ENCODE results near the gene CRYBG3.
A peak's percentile ranks its signal among the peaks of the same experiment; 100 is the strongest.
"Not testable (repeated sequence)": the region's sequence is repeated elsewhere in the genome, so short reads cannot be mapped to it uniquely, and the experiment has no call there.

Gene CRYBG3

GRCh38 chr3:97892852-97893251, 71.0 kb downstream of the CRYBG3 start:
- no peaks in the 10 kb centered on the region for H3K27me3 ChIP-seq (ENCODE audit: low read depth)
- no peak for DNase-seq (ENCODE audit: low spot score in 2 of 2)
- in situ Hi-C loops (cut with MboI; ENCODE audit: low sequenced_read_pairs): no loop called here
- H3K4me3 ChIP-seq: no peak overlapping the region
- H3K36me3 ChIP-seq (replicated peaks): peaks cover 9% of the 10 kb centered on the region
- H3K4me1 ChIP-seq: peaks cover 11% of the 10 kb centered on the region; the same call in 1 of the 2 replicates
- no peaks in the 10 kb centered on the region for H3K9me3 ChIP-seq

GRCh38 chr3:97895216-97895615, 73.4 kb downstream of the CRYBG3 start:
- in situ Hi-C loops (cut with MboI; ENCODE audit: low sequenced_read_pairs): no loop called here
- no peak overlapping the region for H3K4me3 ChIP-seq
- DNase-seq (ENCODE audit: low spot score in 2 of 2): no peak

GRCh38 chr3:97896129-97896528, 74.3 kb downstream of the CRYBG3 start:
- in situ Hi-C loops (cut with MboI; ENCODE audit: low sequenced_read_pairs): no loop called here
- Histone ChIP-seq H3K4me3 (no peak overlapping the region), H3K27me3 (ENCODE audit: low read depth) (no peaks in the 10 kb centered on the region), H3K9me3 (no peaks in the 10 kb centered on the region), H3K4me1 (peaks cover 23% of the 10 kb centered on the region), H3K36me3 (replicated peaks) (no peaks in the 10 kb centered on the region)
- peak in 1 of 2 experiments; percentile 6 for DNase-seq (ENCODE audit: low spot score in 2 of 2)

More at GRCh38 chr3:97895216-97895615, 73.4 kb downstream of the CRYBG3 start:
- Histone ChIP-seq H3K4me1 (peaks cover 23% of the 10 kb centered on the region), H3K36me3 (replicated peaks) (no peaks in the 10 kb centered on the region), H3K9me3 (no peaks in the 10 kb centered on the region), H3K27me3 (ENCODE audit: low read depth) (no peaks in the 10 kb centered on the region)

- peak in 1 of 2 experiments; percentile 4 for DNase-seq (ENCODE audit: low spot score in 2 of 2)
- Histone ChIP-seq H3K4me3 (no peak overlapping the region), H3K9me3 (no peaks in the 10 kb centered on the region), H3K4me1 (peaks cover 23% of the 10 kb centered on the region), H3K27me3 (ENCODE audit: low read depth) (no peaks in the 10 kb centered on the region), H3K36me3 (replicated peaks) (no peaks in the 10 kb centered on the region)
- in situ Hi-C loops (cut with MboI; ENCODE audit: low sequenced_read_pairs): no loop called here
Measured at GRCh38 chr3:97896547-97896946, 74.7 kb downstream of the CRYBG3 start.

- H3K4me3 ChIP-seq: no peak overlapping the region
- no peaks in the 10 kb centered on the region for H3K9me3 ChIP-seq
- peaks cover 23% of the 10 kb centered on the region for H3K4me1 ChIP-seq
- in situ Hi-C loops (cut with MboI; ENCODE audit: low sequenced_read_pairs): no loop called here
- no peaks in the 10 kb centered on the region for H3K36me3 ChIP-seq (replicated peaks)
- peak in 1 of 2 experiments; percentile 77 for DNase-seq (ENCODE audit: low spot score in 2 of 2)
- H3K27me3 ChIP-seq (ENCODE audit: low read depth): no peaks in the 10 kb centered on the region
Measured at GRCh38 chr3:97899331-97899730, 77.5 kb downstream of the CRYBG3 start.

- Histone ChIP-seq H3K4me1 (peaks cover 12% of the 10 kb centered on the region), H3K4me3 (no peak overlapping the region), H3K27me3 (ENCODE audit: low read depth) (no peaks in the 10 kb centered on the region), H3K9me3 (no peaks in the 10 kb centered on the region), H3K36me3 (replicated peaks) (no peaks in the 10 kb centered on the region)
- no peak for DNase-seq (ENCODE audit: low spot score in 2 of 2)
- in situ Hi-C loops (cut with MboI; ENCODE audit: low sequenced_read_pairs): no loop called here
Measured at GRCh38 chr3:97901313-97902248, 79.8 kb downstream of the CRYBG3 start.

- H3K36me3 ChIP-seq (replicated peaks); H3K4me1 ChIP-seq; in situ Hi-C loops (cut with MboI; ENCODE audit: low sequenced_read_pairs); DNase-seq (ENCODE audit: low spot score in 2 of 2); H3K9me3 ChIP-seq; H3K4me3 ChIP-seq; H3K27me3 ChIP-seq (ENCODE audit: low read depth): not testable (repeated sequence)
Measured at GRCh38 chr3:97909830-97910229, 88.0 kb downstream of the CRYBG3 start.

- DNase-seq (ENCODE audit: low spot score in 2 of 2): peak in 1 of 2 experiments; percentile 50
- H3K4me1 ChIP-seq; H3K36me3 ChIP-seq (replicated peaks); in situ Hi-C loops (cut with MboI; ENCODE audit: low sequenced_read_pairs); H3K9me3 ChIP-seq; H3K27me3 ChIP-seq (ENCODE audit: low read depth): not testable (repeated sequence)
- peak overlapping the region; percentile 20 for H3K4me3 ChIP-seq
Measured at GRCh38 chr3:97910236-97910831, 88.5 kb downstream of the CRYBG3 start.

GRCh38 chr3:97910931-97911351, 89.1 kb downstream of the CRYBG3 start:
- Histone ChIP-seq H3K4me3 (no peak overlapping the region; the same call in 1 of the 2 replicates), H3K36me3 (replicated peaks) (no peaks in the 10 kb centered on the region; the same call in 1 of the 2 replicates), H3K9me3 (no peaks in the 10 kb centered on the region), H3K27me3 (ENCODE audit: low read depth) (no peaks in the 10 kb centered on the region), H3K4me1 (peaks cover 6% of the 10 kb centered on the region)
- in situ Hi-C loops (cut with MboI; ENCODE audit: low sequenced_read_pairs): no loop called here
- DNase-seq (ENCODE audit: low spot score in 2 of 2): no peak

- Histone ChIP-seq H3K27me3 (ENCODE audit: low read depth) (no peaks in the 10 kb centered on the region), H3K4me3 (no peak overlapping the region), H3K36me3 (replicated peaks) (no peaks in the 10 kb centered on the region; the same call in 1 of the 2 replicates), H3K4me1 (peaks cover 6% of the 10 kb centered on the region), H3K9me3 (no peaks in the 10 kb centered on the region)
- in situ Hi-C loops (cut with MboI; ENCODE audit: low sequenced_read_pairs): no loop called here
- no peak for DNase-seq (ENCODE audit: low spot score in 2 of 2)
Measured at GRCh38 chr3:97911459-97911858, 89.6 kb downstream of the CRYBG3 start.

GRCh38 chr3:97914388-97914787, 92.6 kb downstream of the CRYBG3 start:
- no peaks in the 10 kb centered on the region for H3K27me3 ChIP-seq (ENCODE audit: low read depth)
- no peak overlapping the region for H3K4me3 ChIP-seq
- DNase-seq (ENCODE audit: low spot score in 2 of 2): no peak
- no peaks in the 10 kb centered on the region for H3K9me3 ChIP-seq
- in situ Hi-C loops (cut with MboI; ENCODE audit: low sequenced_read_pairs): no loop called here
- peaks cover 3% of the 10 kb centered on the region; the same call in 1 of the 2 replicates for H3K36me3 ChIP-seq (replicated peaks)
- peaks cover 12% of the 10 kb centered on the region for H3K4me1 ChIP-seq

GRCh38 chr3:97916576-97916975, 94.8 kb downstream of the CRYBG3 start:
- H3K9me3 ChIP-seq: no peaks in the 10 kb centered on the region
- no peaks in the 10 kb centered on the region for H3K27me3 ChIP-seq (ENCODE audit: low read depth)
- no peak overlapping the region for H3K4me3 ChIP-seq
- H3K36me3 ChIP-seq (replicated peaks): peaks cover 3% of the 10 kb centered on the region; the same call in 1 of the 2 replicates
- in situ Hi-C loops (cut with MboI; ENCODE audit: low sequenced_read_pairs): no loop called here
- no peak for DNase-seq (ENCODE audit: low spot score in 2 of 2)
- peaks cover 6% of the 10 kb centered on the region; the same call in 1 of the 2 replicates for H3K4me1 ChIP-seq

GRCh38 chr3:97917813-97918536, 96.2 kb downstream of the CRYBG3 start:
- H3K4me1 ChIP-seq: peaks cover 6% of the 10 kb centered on the region; the same call in 1 of the 2 replicates
- H3K9me3 ChIP-seq: no peaks in the 10 kb centered on the region
- no peaks in the 10 kb centered on the region for H3K27me3 ChIP-seq (ENCODE audit: low read depth)
- DNase-seq (ENCODE audit: low spot score in 2 of 2): peak in 1 of 2 experiments; percentile 19
- in situ Hi-C loops (cut with MboI; ENCODE audit: low sequenced_read_pairs): no loop called here
- H3K36me3 ChIP-seq (replicated peaks): peaks cover 3% of the 10 kb centered on the region; the same call in 1 of the 2 replicates
- H3K4me3 ChIP-seq: no peak overlapping the region
